GM23338 (cell line): ENCODE measurements around the gene KAZN. TPM values are rescaled to one million over a fixed set of nuclear protein-coding genes. Genes with fewer than 3 reads are reported as not detected.

ENCODE experiments used
- ATAC-seq: fragments of 200-7000 bp; cut with Tn5 transposase; 3 replicates; pipeline ENCODE4 v1.9.1; 2020
- DNase-seq: peaks from one replicate; pipeline ENCODE4 v3.0.0-alpha.2; 2015; ENCODE audit warnings: low spot score
- H2AFZ ChIP-seq: fragments of 200-600 bp; sonication (generic); 2 replicates; pipeline ENCODE4 v1.8.0; 2016; ENCODE audit warnings: antibody characterized with exemption, mild to moderate bottlenecking, moderate library complexity
- H3F3A ChIP-seq: fragments of 200-600 bp; sonication (generic); replicated peaks from 2 replicates; pipeline ENCODE4 v1.8.0; 2017; ENCODE audit warnings: antibody characterized with exemption, mixed run types, low read depth
- H3K27ac ChIP-seq: fragments of 200-600 bp; sonication (generic); 2 replicates; pipeline ENCODE4 v1.6.1; 2016; ENCODE audit warnings: low read depth
- H3K27me3 ChIP-seq: fragments of 200-600 bp; sonication (generic); 2 replicates; pipeline ENCODE4 v1.8.0; 2016; ENCODE audit warnings: mild to moderate bottlenecking, mixed run types, moderate library complexity; ENCODE audit not compliant: insufficient read depth
- H3K36me3 ChIP-seq: fragments of 200-600 bp; sonication (generic); 2 replicates; pipeline ENCODE4 v1.8.0; 2016; ENCODE audit warnings: mild to moderate bottlenecking; ENCODE audit not compliant: insufficient read depth
- H3K4me1 ChIP-seq: fragments of 200-600 bp; sonication (generic); 2 replicates; pipeline ENCODE4 v1.8.0; 2016; ENCODE audit warnings: mild to moderate bottlenecking, moderate library complexity; ENCODE audit not compliant: insufficient read depth
- H3K4me2 ChIP-seq: fragments of 200-600 bp; sonication (generic); 2 replicates; pipeline ENCODE4 v1.7.1; 2017; ENCODE audit warnings: mixed run types
- H3K4me3 ChIP-seq: fragments of 200-600 bp; sonication (generic); 2 replicates; pipeline ENCODE4 v1.6.1; 2016; ENCODE audit warnings: mixed run types
- H3K79me2 ChIP-seq: fragments of 200-600 bp; sonication (generic); replicated peaks from 2 replicates; pipeline ENCODE4 v1.8.0; 2017; ENCODE audit warnings: mild to moderate bottlenecking; ENCODE audit not compliant: insufficient read depth
- H3K9me2 ChIP-seq: fragments of 200-600 bp; sonication (generic); 2 replicates; pipeline ENCODE4 v1.8.0; 2017; ENCODE audit not compliant: insufficient read depth
- H4K20me1 ChIP-seq: fragments of 200-600 bp; sonication (generic); replicated peaks from 2 replicates; pipeline ENCODE4 v1.8.0; 2017; ENCODE audit warnings: mild to moderate bottlenecking; ENCODE audit not compliant: insufficient read depth
- H3K27ac Mint-ChIP-seq: 2 replicates; pipeline ENCODE4 v1.8.0; 2020; ENCODE audit warnings: inconsistent platforms, mild to moderate bottlenecking, moderate library complexity, mixed read lengths
- H3K27me3 Mint-ChIP-seq: 3 replicates; pipeline ENCODE4 v1.8.0; 2022; ENCODE audit warnings: low read depth, mild to moderate bottlenecking, moderate library complexity, mixed read lengths, inconsistent platforms; ENCODE audit not compliant: insufficient read depth, poor library complexity
- H3K36me3 Mint-ChIP-seq: 3 replicates; pipeline ENCODE4 v1.8.0; 2021; ENCODE audit warnings: low read depth, mild to moderate bottlenecking, inconsistent platforms, moderate library complexity, mixed read lengths
- H3K4me1 Mint-ChIP-seq: 3 replicates; pipeline ENCODE4 v1.8.0; 2020; ENCODE audit warnings: mild to moderate bottlenecking, inconsistent platforms, mixed read lengths
- H3K4me3 Mint-ChIP-seq: 3 replicates; pipeline ENCODE4 v1.8.0; 2021; ENCODE audit warnings: moderate library complexity, mild to moderate bottlenecking, inconsistent platforms, mixed read lengths
- H3K9me3 Mint-ChIP-seq: 3 replicates; pipeline ENCODE4 v1.8.0; 2020; ENCODE audit warnings: moderate library complexity, mild to moderate bottlenecking, inconsistent platforms, mixed read lengths
- JUNB ChIP-seq: IDR thresholded peaks from one replicate; pipeline ENCODE4 v1.6.1; 2016; ENCODE audit warnings: antibody characterized with exemption; ENCODE audit not compliant: unreplicated experiment
- polyA plus RNA-seq: library from polyadenylated mRNA; unstranded; fragments of >200 nt; fragmentation: Nextera tagmentation; extraction: Ambion mirVana; gene quantifications from 2 replicates; pipeline ENCODE4 v1.2.1, GENCODE V29; 2016
- total RNA-seq: library from RNA; depleted of rRNA; stranded (reverse); fragments of >200 nt; shearing (Covaris generic); gene quantifications from 2 replicates; pipeline ENCODE4 v1.2.3, GENCODE V29; 2014
- TF ChIP-seq, protein P1 (sequence below): fragments of 250-450 bp; sonication (Bioruptor Pico); IDR thresholded peaks from 2 replicates; pipeline ENCODE4 v1.5.0; 2020; ENCODE audit warnings: mild to moderate bottlenecking, moderate library complexity

KAZN gene
- total and polyA plus RNA-seq, 2 experiments from 2014 or later = 9.9 to 15.0 TPM

DNA sequence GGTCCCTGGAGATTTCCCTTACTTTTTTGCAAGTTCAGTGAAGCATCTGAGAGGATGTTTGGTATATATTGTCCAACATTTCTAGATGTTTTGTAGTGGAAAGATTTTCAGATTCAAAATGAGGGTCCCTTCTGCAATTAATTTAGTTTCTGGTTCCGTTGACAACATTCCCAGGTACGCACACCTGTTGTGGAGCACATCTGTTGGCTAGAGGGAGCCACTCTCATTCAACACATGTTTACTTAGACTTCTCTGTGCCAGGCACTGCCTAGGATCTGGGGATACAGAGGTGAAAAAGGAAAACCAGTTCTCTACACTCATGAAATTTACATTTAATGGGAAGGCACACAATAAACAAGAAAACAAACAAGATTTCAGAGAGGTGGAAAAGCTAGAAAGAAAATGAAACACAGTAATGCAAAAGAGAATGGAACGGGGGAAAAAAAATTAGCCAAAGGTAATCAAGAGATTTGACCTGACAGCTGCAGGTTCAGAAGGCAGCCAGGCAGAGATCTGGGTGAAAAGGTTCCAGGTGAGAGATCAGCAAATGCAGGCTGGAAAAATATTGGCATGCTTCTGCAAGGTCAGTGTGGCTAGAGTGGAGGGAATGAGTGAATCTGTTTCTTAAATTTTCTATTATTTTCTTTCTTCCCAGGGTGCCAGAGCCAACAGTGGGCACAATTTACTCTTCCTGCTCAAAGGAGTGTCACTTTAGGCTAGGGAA is 48.4 kb upstream of the KAZN start (continued):
- TF ChIP-seq, protein P1, sequence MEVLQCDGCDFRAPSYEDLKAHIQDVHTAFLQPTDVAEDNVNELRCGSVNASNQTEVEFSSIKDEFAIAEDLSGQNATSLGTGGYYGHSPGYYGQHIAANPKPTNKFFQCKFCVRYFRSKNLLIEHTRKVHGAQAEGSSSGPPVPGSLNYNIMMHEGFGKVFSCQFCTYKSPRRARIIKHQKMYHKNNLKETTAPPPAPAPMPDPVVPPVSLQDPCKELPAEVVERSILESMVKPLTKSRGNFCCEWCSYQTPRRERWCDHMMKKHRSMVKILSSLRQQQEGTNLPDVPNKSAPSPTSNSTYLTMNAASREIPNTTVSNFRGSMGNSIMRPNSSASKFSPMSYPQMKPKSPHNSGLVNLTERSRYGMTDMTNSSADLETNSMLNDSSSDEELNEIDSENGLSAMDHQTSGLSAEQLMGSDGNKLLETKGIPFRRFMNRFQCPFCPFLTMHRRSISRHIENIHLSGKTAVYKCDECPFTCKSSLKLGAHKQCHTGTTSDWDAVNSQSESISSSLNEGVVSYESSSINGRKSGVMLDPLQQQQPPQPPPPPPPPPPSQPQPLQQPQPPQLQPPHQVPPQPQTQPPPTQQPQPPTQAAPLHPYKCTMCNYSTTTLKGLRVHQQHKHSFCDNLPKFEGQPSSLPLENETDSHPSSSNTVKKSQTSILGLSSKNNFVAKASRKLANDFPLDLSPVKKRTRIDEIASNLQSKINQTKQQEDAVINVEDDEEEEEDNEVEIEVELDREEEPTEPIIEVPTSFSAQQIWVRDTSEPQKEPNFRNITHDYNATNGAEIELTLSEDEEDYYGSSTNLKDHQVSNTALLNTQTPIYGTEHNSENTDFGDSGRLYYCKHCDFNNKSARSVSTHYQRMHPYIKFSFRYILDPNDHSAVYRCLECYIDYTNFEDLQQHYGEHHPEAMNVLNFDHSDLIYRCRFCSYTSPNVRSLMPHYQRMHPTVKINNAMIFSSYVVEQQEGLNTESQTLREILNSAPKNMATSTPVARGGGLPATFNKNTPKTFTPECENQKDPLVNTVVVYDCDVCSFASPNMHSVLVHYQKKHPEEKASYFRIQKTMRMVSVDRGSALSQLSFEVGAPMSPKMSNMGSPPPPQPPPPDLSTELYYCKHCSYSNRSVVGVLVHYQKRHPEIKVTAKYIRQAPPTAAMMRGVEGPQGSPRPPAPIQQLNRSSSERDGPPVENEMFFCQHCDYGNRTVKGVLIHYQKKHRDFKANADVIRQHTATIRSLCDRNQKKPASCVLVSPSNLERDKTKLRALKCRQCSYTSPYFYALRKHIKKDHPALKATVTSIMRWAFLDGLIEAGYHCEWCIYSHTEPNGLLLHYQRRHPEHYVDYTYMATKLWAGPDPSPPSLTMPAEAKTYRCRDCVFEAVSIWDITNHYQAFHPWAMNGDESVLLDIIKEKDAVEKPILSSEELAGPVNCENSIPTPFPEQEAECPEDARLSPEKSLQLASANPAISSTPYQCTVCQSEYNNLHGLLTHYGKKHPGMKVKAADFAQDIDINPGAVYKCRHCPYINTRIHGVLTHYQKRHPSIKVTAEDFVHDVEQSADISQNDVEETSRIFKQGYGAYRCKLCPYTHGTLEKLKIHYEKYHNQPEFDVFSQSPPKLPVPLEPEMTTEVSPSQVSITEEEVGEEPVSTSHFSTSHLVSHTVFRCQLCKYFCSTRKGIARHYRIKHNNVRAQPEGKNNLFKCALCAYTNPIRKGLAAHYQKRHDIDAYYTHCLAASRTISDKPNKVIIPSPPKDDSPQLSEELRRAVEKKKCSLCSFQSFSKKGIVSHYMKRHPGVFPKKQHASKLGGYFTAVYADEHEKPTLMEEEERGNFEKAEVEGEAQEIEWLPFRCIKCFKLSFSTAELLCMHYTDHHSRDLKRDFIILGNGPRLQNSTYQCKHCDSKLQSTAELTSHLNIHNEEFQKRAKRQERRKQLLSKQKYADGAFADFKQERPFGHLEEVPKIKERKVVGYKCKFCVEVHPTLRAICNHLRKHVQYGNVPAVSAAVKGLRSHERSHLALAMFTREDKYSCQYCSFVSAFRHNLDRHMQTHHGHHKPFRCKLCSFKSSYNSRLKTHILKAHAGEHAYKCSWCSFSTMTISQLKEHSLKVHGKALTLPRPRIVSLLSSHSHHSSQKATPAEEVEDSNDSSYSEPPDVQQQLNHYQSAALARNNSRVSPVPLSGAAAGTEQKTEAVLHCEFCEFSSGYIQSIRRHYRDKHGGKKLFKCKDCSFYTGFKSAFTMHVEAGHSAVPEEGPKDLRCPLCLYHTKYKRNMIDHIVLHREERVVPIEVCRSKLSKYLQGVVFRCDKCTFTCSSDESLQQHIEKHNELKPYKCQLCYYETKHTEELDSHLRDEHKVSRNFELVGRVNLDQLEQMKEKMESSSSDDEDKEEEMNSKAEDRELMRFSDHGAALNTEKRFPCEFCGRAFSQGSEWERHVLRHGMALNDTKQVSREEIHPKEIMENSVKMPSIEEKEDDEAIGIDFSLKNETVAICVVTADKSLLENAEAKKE (CRISPR knock-in tag) = no peak

DNA sequence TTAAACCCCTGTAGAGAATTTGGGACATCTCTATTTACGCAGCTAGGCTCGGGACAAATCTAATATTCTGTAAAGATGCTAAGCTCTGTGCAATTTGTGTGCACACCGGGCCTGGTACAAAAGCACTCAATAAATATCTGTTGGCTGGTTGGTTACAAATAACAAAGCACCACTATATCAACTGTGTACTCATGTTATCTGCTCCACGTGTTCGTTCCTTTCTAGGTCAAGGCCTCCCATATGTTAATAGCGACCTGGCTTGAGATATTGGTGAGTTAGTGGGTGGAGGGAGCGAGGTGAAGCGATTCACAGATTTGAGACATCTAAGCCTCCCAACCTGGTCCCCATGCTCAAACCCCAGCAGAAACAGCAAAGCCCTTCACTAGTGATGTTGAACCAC is 47.1 kb upstream of the KAZN start:
- no peak overlapping the region for H3K27ac Mint-ChIP-seq
- Histone ChIP-seq H3K9me2 (no peaks in the 10 kb centered on the region), H3K4me2 (no peak overlapping the region), H2AFZ (no peak overlapping the region), H3K27me3 (no peaks in the 10 kb centered on the region), H3K79me2 (no peaks in the 10 kb centered on the region), H4K20me1 (no peaks in the 10 kb centered on the region), H3F3A (no peaks in the 10 kb centered on the region), H3K4me3 (no peak overlapping the region), H3K4me1 (peaks cover 13% of the 10 kb centered on the region), H3K27ac (no peak overlapping the region), H3K36me3 (no peaks in the 10 kb centered on the region)
- peaks cover 29% of the 10 kb centered on the region for H3K4me1 Mint-ChIP-seq
- TF ChIP-seq JUNB = no peak
- H3K27me3 Mint-ChIP-seq = peaks cover 2% of the 10 kb centered on the region
- no peak for ATAC-seq
- H3K9me3 Mint-ChIP-seq = no peaks in the 10 kb centered on the region
- DNase-seq = no peak
- H3K4me3 Mint-ChIP-seq = no peak overlapping the region
- H3K36me3 Mint-ChIP-seq = no peaks in the 10 kb centered on the region
